H1 (cell line): Measurements from ENCODE around the gene ADGRL3. TPM values are rescaled to one million over a fixed set of nuclear protein-coding genes. Genes with fewer than 3 reads are reported as not detected.
A peak's percentile ranks its signal among the peaks of the same experiment; 100 is the strongest.

Experiments
- CTCF ChIA-PET: fragments of 300-600 bp; sonication (Branson Sonifier 250); formaldehyde crosslinking; loops from one replicate; lab custom pipeline; 2021; ENCODE audit not compliant: partially characterized antibody; lab: Charles Lee
- POLR2A ChIA-PET: fragments of 300-600 bp; sonication (Branson Sonifier 250); formaldehyde crosslinking; loops from one replicate; lab custom pipeline; 2021; ENCODE audit warnings: inconsistent platforms; ENCODE audit not compliant: partially characterized antibody; lab: Charles Lee
- DNase-seq, 2 experiments: peaks; one replicate each; pipeline versions ENCODE4 v3.0.0 to v3.0.0-alpha.2; 2010 to 2022; ENCODE audit warnings: low spot score in 2 of 2, low read depth in 1 of 2, mixed read lengths in 1 of 2
- FAIRE-seq: peaks from 2 replicates; lab custom pipeline; 2011; peaks lifted over from hg19 to GRCh38; lab: Jason Lieb, UNC
- H2AFZ ChIP-seq: 2 replicates; pipeline ENCODE4 v1.8.1; 2012; ENCODE audit warnings: low read length, inconsistent platforms
- H2AK5ac ChIP-seq: 2 replicates; pipeline ENCODE4 v1.6.1; 2013; ENCODE audit warnings: low read depth, low read length
- H2BK120ac ChIP-seq: replicated peaks from 2 replicates; pipeline ENCODE3; 2013; ENCODE audit warnings: low read depth, low read length, inconsistent platforms
- H2BK12ac ChIP-seq: 2 replicates; pipeline ENCODE4 v1.6.1; 2013; ENCODE audit warnings: low read depth, low read length
- H2BK15ac ChIP-seq: 2 replicates; pipeline ENCODE4 v1.6.1; 2013; ENCODE audit warnings: low read length
- H2BK20ac ChIP-seq: 2 replicates; pipeline ENCODE4 v1.6.1; 2013; ENCODE audit warnings: low read length
- H2BK5ac ChIP-seq: 2 replicates; pipeline ENCODE4 v1.6.1; 2013; ENCODE audit warnings: low read depth, low read length
- H3K14ac ChIP-seq: 2 replicates; pipeline ENCODE4 v1.6.1; 2013; ENCODE audit warnings: inconsistent platforms; ENCODE audit not compliant: insufficient read length
- H3K18ac ChIP-seq: 2 replicates; pipeline ENCODE4 v1.6.1; 2013; ENCODE audit warnings: low read length; ENCODE audit errors: extremely low read depth
- H3K23ac ChIP-seq: 2 replicates; pipeline ENCODE4 v1.6.1; 2013; ENCODE audit warnings: inconsistent platforms; ENCODE audit not compliant: insufficient read length
- H3K23me2 ChIP-seq: 2 replicates; pipeline ENCODE4 v1.6.1; 2013; ENCODE audit warnings: low read depth, low read length
- H3K27ac ChIP-seq: 2 replicates; pipeline ENCODE4 v1.6.1; 2011; ENCODE audit warnings: low read depth, low read length, inconsistent platforms
- H3K27me3 ChIP-seq, 4 experiments: replicated peaks in 1 of 4; 1 replicate in 1 of 4; 2 replicates in 3 of 4; pipeline versions ENCODE4 v1.6.1 to v1.8.1; 2011 to 2013; ENCODE audit warnings: low read length in 3 of 4, mild to moderate bottlenecking in 3 of 4, inconsistent platforms in 2 of 4, mixed read lengths in 2 of 4, moderate library complexity in 1 of 4; ENCODE audit not compliant: control insufficient read depth in 3 of 4, insufficient read depth in 3 of 4; ENCODE audit errors: extremely low read depth in 1 of 4
- H3K36me3 ChIP-seq, 4 experiments: 2 replicates each; pipeline versions ENCODE4 v1.6.1 to v1.8.1; 2011 to 2013; ENCODE audit warnings: mild to moderate bottlenecking in 4 of 4, low read length in 3 of 4, moderate library complexity in 2 of 4, control low read depth in 1 of 4, inconsistent platforms in 1 of 4; ENCODE audit not compliant: insufficient read depth in 4 of 4, control insufficient read depth in 2 of 4
- H3K4ac ChIP-seq: replicated peaks from 2 replicates; pipeline ENCODE3; 2013; ENCODE audit warnings: low read length, low read depth, mixed read lengths, inconsistent platforms; ENCODE audit not compliant: insufficient read length
- H3K4me1 ChIP-seq, 4 experiments: replicated peaks in 1 of 4; 1 replicate in 1 of 4; 2 replicates in 3 of 4; pipeline versions ENCODE4 v1.6.1 to v1.8.1; 2011 to 2013; ENCODE audit warnings: low read length in 3 of 4, inconsistent platforms in 2 of 4, mixed read lengths in 1 of 4; ENCODE audit not compliant: insufficient read depth in 4 of 4, control insufficient read depth in 3 of 4
- H3K4me2 ChIP-seq, 2 experiments: 2 replicates each; pipeline versions ENCODE4 v1.6.1 to v1.8.1; 2011 to 2013; ENCODE audit warnings: low read depth in 2 of 2, low read length in 2 of 2, control low read depth in 1 of 2, inconsistent platforms in 1 of 2, mild to moderate bottlenecking in 1 of 2; ENCODE audit not compliant: insufficient read depth in 1 of 2
- H3K4me3 ChIP-seq, 4 experiments: fragments of 200-600, 300-600 bp in 1 of 4; sonication (generic), shearing (Covaris generic), sonication (Bioruptor Twin) in 1 of 4; 2 replicates each; pipeline versions ENCODE4 v1.5.1 to v1.8.1; 2011 to 2016; ENCODE audit warnings: low read length in 4 of 4, low read depth in 3 of 4, control low read depth in 2 of 4, inconsistent platforms in 2 of 4, mild to moderate bottlenecking in 2 of 4, mixed read lengths in 1 of 4, moderate library complexity in 1 of 4; ENCODE audit not compliant: insufficient read depth in 2 of 4; ENCODE audit errors: extremely low read depth in 1 of 4
- H3K56ac ChIP-seq: replicated peaks from 2 replicates; pipeline ENCODE3; 2013; ENCODE audit warnings: low read depth, mild to moderate bottlenecking, mixed read lengths, low read length, inconsistent platforms; ENCODE audit not compliant: insufficient read length
- H3K79me1 ChIP-seq: 2 replicates; pipeline ENCODE4 v1.6.1; 2013; ENCODE audit warnings: low read depth, low read length, control low read depth
- H3K79me2 ChIP-seq, 2 experiments: 2 replicates each; pipeline versions ENCODE4 v1.6.1 to v1.8.1; 2012 to 2013; ENCODE audit warnings: low read length in 2 of 2, mild to moderate bottlenecking in 2 of 2, inconsistent platforms in 1 of 2; ENCODE audit not compliant: insufficient read depth in 2 of 2, control insufficient read depth in 1 of 2
- H3K9ac ChIP-seq, 4 experiments: replicated peaks in 1 of 4; 1 replicate in 1 of 4; 2 replicates in 3 of 4; pipeline versions ENCODE4 v1.6.1 to v1.8.1; 2011 to 2013; ENCODE audit warnings: low read depth in 3 of 4, low read length in 3 of 4, control low read depth in 2 of 4, mild to moderate bottlenecking in 2 of 4, moderate library complexity in 2 of 4, inconsistent platforms in 1 of 4; ENCODE audit errors: extremely low read depth in 1 of 4
- H3K9me3 ChIP-seq, 2 experiments: 2 replicates each; pipeline versions ENCODE4 v1.6.1 to v1.8.1; 2012 to 2013; ENCODE audit warnings: mild to moderate bottlenecking in 2 of 2, moderate library complexity in 2 of 2, control low read depth in 1 of 2, inconsistent platforms in 1 of 2, low read depth in 1 of 2, low read length in 1 of 2, mixed read lengths in 1 of 2; ENCODE audit not compliant: insufficient read depth in 2 of 2
- H4K20me1 ChIP-seq, 2 experiments: replicated peaks in 1 of 2; 2 replicates each; pipeline versions ENCODE3 to v1.8.1; 2011 to 2013; ENCODE audit warnings: inconsistent platforms in 2 of 2, low read length in 2 of 2, mild to moderate bottlenecking in 1 of 2; ENCODE audit not compliant: insufficient read depth in 2 of 2, control insufficient read depth in 1 of 2
- H4K5ac ChIP-seq: 2 replicates; pipeline ENCODE4 v1.6.1; 2013; ENCODE audit warnings: low read length, low read depth, mixed read lengths, inconsistent platforms; ENCODE audit not compliant: insufficient read length
- H4K8ac ChIP-seq: 2 replicates; pipeline ENCODE4 v1.8.0; 2013; ENCODE audit warnings: mild to moderate bottlenecking, moderate library complexity, low read length, inconsistent platforms; ENCODE audit not compliant: insufficient read depth; ENCODE audit errors: extremely low read depth
- H4K91ac ChIP-seq: replicated peaks from 2 replicates; pipeline ENCODE3; 2013; ENCODE audit warnings: low read length, mixed read lengths, inconsistent platforms; ENCODE audit not compliant: insufficient read length
- BCL11A ChIP-seq, 2 experiments: IDR thresholded peaks; one replicate each; pipeline ENCODE4 v1.6.1; 2011; ENCODE audit warnings: low read depth in 2 of 2, low read length in 2 of 2, mild to moderate bottlenecking in 2 of 2
- HDAC2 ChIP-seq, 2 experiments: fragments of 300-600 bp in 1 of 2; sonication (generic) in 1 of 2; IDR thresholded peaks; 2 replicates each; pipeline ENCODE4 v1.6.1; 2011 to 2012; ENCODE audit warnings: low read depth in 2 of 2, low read length in 2 of 2, mild to moderate bottlenecking in 2 of 2, moderate library complexity in 2 of 2, borderline replicate concordance in 1 of 2, inconsistent platforms in 1 of 2
- KDM1A ChIP-seq: fragments of 200-600, 300-600 bp; sonication (generic); IDR thresholded peaks from 2 replicates; pipeline ENCODE4 v1.7.1; 2016; ENCODE audit warnings: mild to moderate bottlenecking, low read length, borderline replicate concordance
- WGBS, 2 experiments: shearing (Covaris generic) in 1 of 2; methylation state at CpG; one replicate each; pipeline versions ENCODE4 v1.1.6 to v1.1.7; 2013 to 2015; ENCODE audit warnings: low lambda C conversion rate in 2 of 2, mixed read lengths in 2 of 2, inconsistent platforms in 1 of 2, low coverage in 1 of 2, missing lambda C conversion rate in 1 of 2; ENCODE audit not compliant: insufficient replicate concordance in 2 of 2, insufficient coverage in 1 of 2, insufficient read length in 1 of 2; ENCODE audit errors: extremely low coverage in 1 of 2, missing lambda C conversion rate in 1 of 2; 5-methylcytosine and 5-hydroxymethylcytosine counted together
- polyA plus RNA-seq, 7 experiments: library from polyadenylated mRNA; depleted of rRNA in 3 of 7; stranded (reverse) in 5 of 7; unstranded in 2 of 7; fragments of >200 nt in 5 of 7; fragments of 200-250 nt in 2 of 7; gene quantifications; 1 replicate in 5 of 7; 2 replicates in 1 of 7; 4 replicates in 1 of 7; pipeline versions ENCODE4 v1.2.1 to v1.2.3, GENCODE V29; 2011 to 2013; ENCODE audit warnings: missing spikeins in 2 of 7, mixed read lengths in 2 of 7
- total RNA-seq: library from RNA; stranded (reverse); fragmentation: NEBNext Ultra II Directional; extraction: Animal tissue kit (Norgen Biotek cat#: 25700); gene quantifications from 2 replicates; pipeline ENCODE4 v1.2.1, GENCODE V29; 2021

The ADGRL3 gene
- total and polyA plus RNA-seq, 2 of the 8 experiments (the other 6 are each of a cell fraction or from before 2014, with no cell fraction given) = 6.6 to 13.0 TPM

DNA sequence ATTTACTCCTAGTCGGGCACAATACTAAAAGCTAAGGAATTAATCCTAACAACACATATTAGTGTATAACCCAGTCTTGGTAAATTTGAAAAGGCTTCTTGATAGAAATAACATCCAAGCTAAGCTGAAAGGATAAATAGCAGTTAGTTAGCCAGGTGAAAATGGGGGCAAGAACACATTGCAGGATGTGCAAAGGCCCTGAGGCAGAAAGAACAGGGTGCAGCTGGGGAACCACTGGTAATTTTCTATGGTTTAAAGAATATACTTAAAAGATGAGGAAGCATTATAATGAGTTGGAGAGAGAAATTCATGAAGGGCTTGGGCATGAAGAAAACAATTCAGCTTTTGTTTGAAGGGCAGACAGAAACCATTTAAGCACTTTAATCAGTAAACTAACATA is 689.0 kb downstream of the ADGRL3 start:
- Histone ChIP-seq H3K4me1 (peaks cover 0 to 6% (median 1%) of the 10 kb centered on the region in 4 experiments; a peak in 2 of 7 replicates), H2BK12ac (no peak overlapping the region), H2BK20ac (no peak overlapping the region), H3K4me2 (no peak overlapping the region), H2AFZ (no peak overlapping the region), H2BK5ac (no peak overlapping the region), H4K8ac (no peak overlapping the region), H3K18ac (no peak overlapping the region), H4K5ac (no peak overlapping the region), H3K4me3 (no peak overlapping the region), H3K14ac (no peak overlapping the region), H3K9ac (no peak overlapping the region), H3K27me3 (no peaks in the 10 kb centered on the region), H4K20me1 (no peaks in the 10 kb centered on the region), H3K9me3 (no peaks in the 10 kb centered on the region), H3K4ac (no peak overlapping the region), H3K56ac (no peak overlapping the region), H2AK5ac (no peak overlapping the region), H3K79me2 (no peaks in the 10 kb centered on the region), H3K79me1 (no peaks in the 10 kb centered on the region), H2BK15ac (no peak overlapping the region), H3K36me3 (no peaks in the 10 kb centered on the region), H2BK120ac (no peak overlapping the region), H3K23ac (no peak overlapping the region), H3K27ac (no peak overlapping the region), H4K91ac (no peak overlapping the region), H3K23me2 (no peaks in the 10 kb centered on the region)
- ChIA-PET POLR2A (no interaction called here), CTCF (no interaction called here)
- FAIRE-seq = no peak
- peak in 1 of 2 experiments; percentile 53; a peak in 1 of 4 replicates for TF ChIP-seq HDAC2 (IDR thresholded peaks at IDR 0.05; ENCODE audit: borderline replicate concordance in 1 of 2, low read depth in 2 of 2, low read length in 2 of 2)
- no peak for TF ChIP-seq BCL11A (IDR thresholded peaks at IDR 0.05; ENCODE audit: low read depth in 2 of 2, low read length in 2 of 2)
- TF ChIP-seq KDM1A = peak; percentile 90
- WGBS, 2 experiments = 89% methylated on average over 1 of the region's 1 CpG; no CpG with 5 or more reads in 1 of the 2 experiments
- no peak for DNase-seq
